OCI-LY3 (cell line): ENCODE data around the gene SERPINE1.

Experiments used
- H2AFZ ChIP-seq: fragments of 200-600, 300-600 bp; shearing (Covaris generic); 2 replicates; pipeline ENCODE4 v1.6.0; 2014; ENCODE audit warnings: antibody characterized with exemption, low read depth, low read length
- H3K27ac ChIP-seq: fragments of 200-600, 300-600 bp; sonication (generic); 2 replicates; pipeline ENCODE4 v1.5.1; 2014; ENCODE audit warnings: mild to moderate bottlenecking, low read length, moderate library complexity, mixed read lengths
- H3K27me3 ChIP-seq: fragments of 200-600, 300-600 bp; sonication (generic); 2 replicates; pipeline ENCODE4 v1.6.1; 2014; ENCODE audit warnings: low read depth, low read length, mixed read lengths
- H3K36me3 ChIP-seq: fragments of 200-600, 300-600 bp; sonication (generic); replicated peaks from 2 replicates; pipeline ENCODE3; 2014; ENCODE audit warnings: low read depth, low read length, mixed read lengths
- H3K4me1 ChIP-seq: fragments of 300-600, 200-600 bp; sonication (generic); 2 replicates; pipeline ENCODE4 v1.6.1; 2014; ENCODE audit warnings: low read length, mixed read lengths
- H3K4me2 ChIP-seq: fragments of 200-600, 300-600 bp; sonication (generic); 2 replicates; pipeline ENCODE4 v1.6.1; 2014; ENCODE audit warnings: low read length, mixed read lengths
- H3K4me3 ChIP-seq: fragments of 300-600, 200-600 bp; sonication (generic); 2 replicates; pipeline ENCODE4 v1.5.1; 2014; ENCODE audit warnings: antibody characterized with exemption, mild to moderate bottlenecking, low read length, moderate library complexity
- H3K79me2 ChIP-seq: fragments of 300-600, 200-600 bp; shearing (Covaris generic); 2 replicates; pipeline ENCODE4 v1.6.1; 2014; ENCODE audit warnings: mild to moderate bottlenecking, low read length, mixed read lengths
- H3K9ac ChIP-seq: fragments of 300-600, 200-600 bp; shearing (Covaris generic); 2 replicates; pipeline ENCODE4 v1.6.0; 2014; ENCODE audit warnings: mild to moderate bottlenecking, low read length, moderate library complexity
- H3K9me3 ChIP-seq: fragments of 200-600, 300-600 bp; shearing (Covaris generic); 2 replicates; pipeline ENCODE4 v1.6.1; 2014; ENCODE audit warnings: low read length, mixed read lengths; ENCODE audit not compliant: insufficient read depth
- H4K20me1 ChIP-seq: fragments of 200-600, 300-600 bp; sonication (generic); 2 replicates; pipeline ENCODE4 v1.6.1; 2016; ENCODE audit warnings: low read length, mixed read lengths; ENCODE audit not compliant: insufficient read depth
- CTCF ChIP-seq: fragments of 200-600, 300-600 bp; sonication (generic); IDR thresholded peaks from 2 replicates; pipeline ENCODE4 v1.5.1; 2014; ENCODE audit warnings: antibody characterized with exemption, low read length, low read depth
- EZH2phosphoT487 ChIP-seq: fragments of 200-600 bp; shearing (Covaris generic); IDR thresholded peaks from 2 replicates; pipeline ENCODE4 v1.6.1; 2018; ENCODE audit warnings: antibody characterized with exemption, mixed run types, low read depth

SERPINE1 gene

DNA sequence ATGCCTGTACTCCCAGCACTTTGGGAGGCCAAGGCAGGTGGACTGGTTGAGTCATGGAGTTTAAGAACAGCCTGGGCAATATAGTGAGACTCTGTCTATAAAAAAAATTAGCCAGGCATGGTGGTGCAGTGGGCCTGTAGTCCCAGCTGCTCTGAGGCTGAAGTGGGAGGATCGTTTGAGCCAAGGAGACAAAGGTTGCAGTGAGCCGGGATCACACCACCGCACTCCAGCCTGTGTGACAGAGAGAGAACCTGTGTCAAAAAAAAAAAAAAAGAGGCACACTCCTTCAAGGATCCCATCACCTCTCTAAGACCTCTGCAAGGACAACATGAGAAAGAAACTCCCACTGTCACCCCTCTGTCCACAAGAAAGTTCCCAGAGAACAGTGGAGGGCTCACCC lies 48.8 kb downstream of the SERPINE1 start:
- H2AFZ ChIP-seq: no peak overlapping the region
- no peak overlapping the region for H3K9ac ChIP-seq
- H3K4me1 ChIP-seq: no peaks in the 10 kb centered on the region
- no peaks in the 10 kb centered on the region for H4K20me1 ChIP-seq
- no peaks in the 10 kb centered on the region for H3K9me3 ChIP-seq
- TF ChIP-seq CTCF (no peak), EZH2phosphoT487 (no peak)
- H3K27ac ChIP-seq: no peak overlapping the region
- no peaks in the 10 kb centered on the region for H3K79me2 ChIP-seq
- H3K4me3 ChIP-seq: no peak overlapping the region
- no peaks in the 10 kb centered on the region for H3K36me3 ChIP-seq
- H3K4me2 ChIP-seq: no peak overlapping the region
- peaks cover 13% of the 10 kb centered on the region for H3K27me3 ChIP-seq

DNA sequence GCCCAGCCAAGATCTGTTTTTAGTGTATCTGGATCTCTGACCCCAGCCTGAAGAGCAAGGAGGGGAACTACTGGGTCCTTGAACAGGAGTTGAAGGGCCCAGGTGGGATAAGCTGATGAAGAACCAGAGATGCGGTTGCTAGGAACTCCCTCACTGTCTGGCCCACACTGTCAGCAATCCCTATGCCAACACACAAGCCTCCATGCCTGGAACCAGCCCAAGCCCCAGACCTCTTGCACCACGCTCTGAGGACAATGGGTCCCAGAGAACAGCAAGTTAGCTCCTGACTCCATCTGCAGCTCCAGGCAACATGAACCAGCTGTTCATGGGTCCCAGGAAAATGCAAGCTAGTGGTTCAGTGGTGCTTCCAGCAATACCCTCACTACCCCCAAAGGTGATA lies 50.7 kb downstream of the SERPINE1 start:
- H3K79me2 ChIP-seq: no peaks in the 10 kb centered on the region
- no peaks in the 10 kb centered on the region for H3K9me3 ChIP-seq
- no peak overlapping the region for H3K9ac ChIP-seq
- peaks cover 6% of the 10 kb centered on the region for H3K4me1 ChIP-seq
- peaks cover 3% of the 10 kb centered on the region; the same call in 1 of the 2 replicates for H3K27me3 ChIP-seq
- H4K20me1 ChIP-seq: no peaks in the 10 kb centered on the region
- H3K36me3 ChIP-seq: no peaks in the 10 kb centered on the region
- no peak overlapping the region for H3K4me3 ChIP-seq
- no peak overlapping the region for H2AFZ ChIP-seq
- no peak overlapping the region for H3K4me2 ChIP-seq
- H3K27ac ChIP-seq: no peak overlapping the region
- TF ChIP-seq CTCF (no peak), EZH2phosphoT487 (no peak)

GRCh38 chr7:101179117-101179516 lies 52.2 kb downstream of the SERPINE1 start:
- Histone ChIP-seq H3K4me3 (no peak overlapping the region), H3K9me3 (no peaks in the 10 kb centered on the region), H3K79me2 (no peaks in the 10 kb centered on the region), H3K36me3 (no peaks in the 10 kb centered on the region), H4K20me1 (no peaks in the 10 kb centered on the region), H3K4me1 (peaks cover 7% of the 10 kb centered on the region), H3K9ac (no peak overlapping the region), H3K27ac (no peak overlapping the region), H3K4me2 (no peak overlapping the region), H3K27me3 (peaks cover 3% of the 10 kb centered on the region; the same call in 1 of the 2 replicates), H2AFZ (no peak overlapping the region)
- TF ChIP-seq EZH2phosphoT487: no peak
- TF ChIP-seq CTCF: no peak

GRCh38 chr7:101179713-101180112 lies 52.8 kb downstream of the SERPINE1 start:
- H3K79me2 ChIP-seq: no peaks in the 10 kb centered on the region
- H3K4me1 ChIP-seq: peaks cover 7% of the 10 kb centered on the region
- no peak overlapping the region for H3K4me3 ChIP-seq
- H3K27ac ChIP-seq: no peak overlapping the region
- H3K9ac ChIP-seq: no peak overlapping the region
- H2AFZ ChIP-seq: no peak overlapping the region
- H4K20me1 ChIP-seq: no peaks in the 10 kb centered on the region
- TF ChIP-seq EZH2phosphoT487: no peak
- TF ChIP-seq CTCF: no peak
- no peaks in the 10 kb centered on the region for H3K9me3 ChIP-seq
- peaks cover 3% of the 10 kb centered on the region; the same call in 1 of the 2 replicates for H3K27me3 ChIP-seq
- no peak overlapping the region for H3K4me2 ChIP-seq
- no peaks in the 10 kb centered on the region for H3K36me3 ChIP-seq
